WTC11 (cell line): ENCODE data around the gene INO80. TPM values are rescaled to one million over a fixed set of nuclear protein-coding genes. Genes with fewer than 3 reads are reported as not detected.

ENCODE experiments used
- ATAC-seq: fragments of 200-7000 bp; cut with Tn5 transposase; 2 replicates; pipeline ENCODE4 v1.10.0; 2021; ENCODE audit warnings: mild to moderate bottlenecking, moderate library complexity
- CTCF ChIA-PET: fragments of 300-600 bp; sonication (Branson Sonifier 250); formaldehyde crosslinking; loops from one replicate; lab custom pipeline; 2021; ENCODE audit warnings: antibody characterized with exemption; lab: Charles Lee
- POLR2A ChIA-PET: fragments of 350-600 bp; sonication (Branson Sonifier 250); formaldehyde crosslinking; loops from one replicate; lab custom pipeline; 2021; ENCODE audit warnings: antibody characterized with exemption; lab: Charles Lee
- DNase-seq: peaks from one replicate; pipeline ENCODE4 v3.0.0; 2021; ENCODE audit warnings: low spot score
- H3K27ac Mint-ChIP-seq: 2 replicates; pipeline ENCODE4 v1.8.0; 2021; ENCODE audit warnings: mixed read lengths
- H3K27me3 Mint-ChIP-seq: 2 replicates; pipeline ENCODE4 v1.8.0; 2021; ENCODE audit warnings: low read depth, mild to moderate bottlenecking, moderate library complexity, mixed read lengths
- H3K36me3 Mint-ChIP-seq: 2 replicates; pipeline ENCODE4 v1.8.0; 2021; ENCODE audit warnings: mixed read lengths
- H3K4me1 Mint-ChIP-seq: 2 replicates; pipeline ENCODE4 v1.8.0; 2022; ENCODE audit warnings: mixed read lengths
- H3K4me3 Mint-ChIP-seq: 2 replicates; pipeline ENCODE4 v1.8.0; 2021; ENCODE audit warnings: mild to moderate bottlenecking, moderate library complexity, mixed read lengths
- H3K9me3 Mint-ChIP-seq: 2 replicates; pipeline ENCODE4 v1.8.0; 2021; ENCODE audit warnings: mixed read lengths
- AFF4 ChIP-seq: sonication (generic); formaldehyde crosslinking; IDR thresholded peaks from 2 replicates; pipeline ENCODE4 v1.8.1; 2023; ENCODE audit warnings: mild to moderate bottlenecking, missing genetic modification reagents, borderline replicate concordance
- ARID4B ChIP-seq: sonication (generic); formaldehyde crosslinking; IDR thresholded peaks from 2 replicates; pipeline ENCODE4 v1.8.0; 2023; ENCODE audit warnings: missing genetic modification reagents, mild to moderate bottlenecking, borderline replicate concordance
- CDX4 ChIP-seq: fragments of 250-450 bp; sonication (Bioruptor Pico); IDR thresholded peaks from 2 replicates; pipeline ENCODE4 v1.9.0; 2021; ENCODE audit warnings: moderate library complexity, mild to moderate bottlenecking, inconsistent platforms, borderline replicate concordance
- GTF2I ChIP-seq: fragments of 250-450 bp; sonication (Bioruptor Pico); conservative IDR thresholded peaks from 2 replicates; pipeline ENCODE4 v1.4.0; 2021; ENCODE audit warnings: mild to moderate bottlenecking
- IRF1 ChIP-seq: sonication (generic); formaldehyde crosslinking; IDR thresholded peaks from 2 replicates; pipeline ENCODE4 v1.8.0; 2023; ENCODE audit warnings: missing genetic modification reagents
- JAZF1 ChIP-seq: fragments of 250-450 bp; sonication (Bioruptor Pico); IDR thresholded peaks from 2 replicates; pipeline ENCODE4 v1.9.0; 2021; ENCODE audit warnings: moderate library complexity, mild to moderate bottlenecking, inconsistent platforms
- JUN ChIP-seq: sonication (generic); formaldehyde crosslinking; IDR thresholded peaks from 2 replicates; pipeline ENCODE4 v1.8.0; 2023; ENCODE audit warnings: mild to moderate bottlenecking, missing genetic modification reagents
- MXD4 ChIP-seq: fragments of 250-450 bp; sonication (Bioruptor Pico); IDR thresholded peaks from 2 replicates; pipeline ENCODE4 v1.8.0; 2021; ENCODE audit warnings: mild to moderate bottlenecking, moderate library complexity, borderline replicate concordance
- NR3C1 ChIP-seq: sonication (generic); formaldehyde crosslinking; conservative IDR thresholded peaks from 2 replicates; pipeline ENCODE4 v1.8.1; 2023; ENCODE audit warnings: low read depth, mild to moderate bottlenecking, missing genetic modification reagents
- PREB ChIP-seq: sonication (generic); formaldehyde crosslinking; IDR thresholded peaks from 2 replicates; pipeline ENCODE4 v1.8.1; 2022; ENCODE audit warnings: mild to moderate bottlenecking, missing genetic modification reagents, moderate library complexity, borderline replicate concordance
- PRRX2 ChIP-seq: fragments of 250-450 bp; sonication (Bioruptor Pico); IDR thresholded peaks from 2 replicates; pipeline ENCODE4 v1.8.0; 2021; ENCODE audit warnings: mild to moderate bottlenecking
- RORB ChIP-seq: fragments of 250-450 bp; sonication (Bioruptor Pico); IDR thresholded peaks from 2 replicates; pipeline ENCODE4 v1.9.0; 2021; ENCODE audit warnings: mild to moderate bottlenecking
- SOX15 ChIP-seq: fragments of 250-450 bp; sonication (Bioruptor Pico); IDR thresholded peaks from 2 replicates; pipeline ENCODE4 v1.9.0; 2021; ENCODE audit warnings: mild to moderate bottlenecking
- ZMAT4 ChIP-seq: fragments of 250-450 bp; sonication (Bioruptor Pico); IDR thresholded peaks from 2 replicates; pipeline ENCODE4 v1.9.0; 2021; ENCODE audit warnings: mild to moderate bottlenecking
- ZNF281 ChIP-seq: sonication (generic); formaldehyde crosslinking; IDR thresholded peaks from 2 replicates; pipeline ENCODE4 v1.8.0; 2023; ENCODE audit warnings: mild to moderate bottlenecking, missing genetic modification reagents
- ZNF512 ChIP-seq: sonication (generic); formaldehyde crosslinking; IDR thresholded peaks from 2 replicates; pipeline ENCODE4 v1.8.1; 2022; ENCODE audit warnings: missing genetic modification reagents, borderline replicate concordance
- total RNA-seq: library from RNA; stranded (reverse); gene quantifications from 3 replicates; pipeline ENCODE4 v1.2.3, GENCODE V29; 2021

Gene INO80
- total RNA-seq, 1 experiment from 2014 or later = 20.6 TPM

- Mint-ChIP-seq H3K4me1 (no peaks in the 10 kb centered on the region), H3K27ac (no peak overlapping the region)
- CTCF ChIA-PET = interaction anchor here (1.6 kb wide), 1 partner anchor 92 kb away, joined by 4 read pairs; the partner anchor contains the start of gene DLL4
- ATAC-seq = no peak
- DNase-seq = no peak
- TF ChIP-seq ZNF281 (no peak), JAZF1 (no peak), RORB (CRISPR knock-in tag) (no peak), AFF4 (no peak), SOX15 (CRISPR knock-in tag) (no peak), ZNF512 (CRISPR knock-in tag) (no peak), MXD4 (no peak)
- TF ChIP-seq, all 79 proteins: peak for 0
- Mint-ChIP-seq H3K9me3 (no peaks in the 10 kb centered on the region), H3K27me3 (no peaks in the 10 kb centered on the region), H3K36me3 (peaks cover 26% of the 10 kb centered on the region), H3K4me3 (no peak overlapping the region)
- POLR2A ChIA-PET = no interaction called here
Measured at GRCh38 chr15:41020829-41021228, 95.3 kb downstream of the INO80 start.

GRCh38 chr15:41020311-41020710, 95.8 kb downstream of the INO80 start:
- DNase-seq (no peak), ATAC-seq (no peak)
- Mint-ChIP-seq H3K27me3 (no peaks in the 10 kb centered on the region), H3K4me3 (no peak overlapping the region), H3K27ac (no peak overlapping the region), H3K36me3 (peaks cover 24% of the 10 kb centered on the region), H3K9me3 (no peaks in the 10 kb centered on the region), H3K4me1 (no peaks in the 10 kb centered on the region)
- ChIA-PET POLR2A (no interaction called here), CTCF (interaction anchor here (0.7 to 3.8 kb wide), 3 partner anchors 78 to 116 kb away, joined by 4 to 24 read pairs (median 4); partner anchors contain the start of gene DLL4)
- TF ChIP-seq JUN = no peak
- no peak for TF ChIP-seq NR3C1
- no peak for TF ChIP-seq PREB (CRISPR knock-in tag)

- ChIA-PET POLR2A (interaction anchor here (0.6 kb wide), 1 partner anchor 417 kb away, joined by 5 read pairs; no protein-coding TSS in a partner anchor), CTCF (interaction anchor here (0.9 to 3.8 kb wide), 8 partner anchors 66 to 125 kb away, joined by 3 to 24 read pairs (median 7); partner anchors contain the start of genes CHAC1, DLL4 and VPS18)
- H3K36me3 Mint-ChIP-seq = peaks cover 26% of the 10 kb centered on the region
- H3K27me3 Mint-ChIP-seq = no peaks in the 10 kb centered on the region
- H3K4me1 Mint-ChIP-seq = no peaks in the 10 kb centered on the region
- no peaks in the 10 kb centered on the region for H3K9me3 Mint-ChIP-seq
- ATAC-seq = no peak
- H3K4me3 Mint-ChIP-seq = no peak overlapping the region
- no peak for DNase-seq
- H3K27ac Mint-ChIP-seq = 0 out of 2 replicates have a peak overlapping the region, but pooled peaks have one; percentile 38
- TF ChIP-seq ARID4B (CRISPR knock-in tag) (no peak), PRRX2 (CRISPR knock-in tag) (no peak), ZMAT4 (CRISPR knock-in tag) (no peak), GTF2I (CRISPR knock-in tag) (no peak), IRF1 (CRISPR knock-in tag) (no peak), RORB (CRISPR knock-in tag) (no peak), CDX4 (CRISPR knock-in tag) (no peak)
Measured at GRCh38 chr15:41019174-41019573, 96.9 kb downstream of the INO80 start.
